HCEC 1CT (cell line): ENCODE measurements around the gene FGFBP3.

ENCODE experiments used
- DNase-seq: peaks from one replicate; pipeline ENCODE4 v3.0.0-alpha.2; 2017

Gene FGFBP3

GRCh38 chr10:91909117-91909677 is at the start of gene FGFBP3:
FGFBP3 (minus strand) TSS chr10:91909486; CDS start chr10:91908969, 517 bp downstream.
- peak; percentile 61 for DNase-seq

- DNase-seq = no peak
Observed at GRCh38 chr10:91957091-91957490, 47.8 kb upstream of the FGFBP3 start.

- no peak for DNase-seq
Observed at GRCh38 chr10:91955114-91955513, 45.8 kb upstream of the FGFBP3 start.

GRCh38 chr10:91953600-91954160 is 44.4 kb upstream of the FGFBP3 start:
- DNase-seq = no peak

- peak; percentile 78 for DNase-seq
Observed at GRCh38 chr10:91944880-91945630, 35.8 kb upstream of the FGFBP3 start.

- DNase-seq = no peak
Observed at GRCh38 chr10:91941426-91941825, 32.1 kb upstream of the FGFBP3 start.

GRCh38 chr10:91939653-91940052 is 30.4 kb upstream of the FGFBP3 start:
- DNase-seq = no peak

GRCh38 chr10:91935886-91936285 is 26.6 kb upstream of the FGFBP3 start:
- peak; percentile 50 for DNase-seq

GRCh38 chr10:91932737-91933136 is 23.5 kb upstream of the FGFBP3 start:
- no peak for DNase-seq

- DNase-seq = no peak
Observed at GRCh38 chr10:91931526-91932190, 22.4 kb upstream of the FGFBP3 start.

- DNase-seq = peak; percentile 56
Observed at GRCh38 chr10:91930939-91931338, 21.7 kb upstream of the FGFBP3 start.

GRCh38 chr10:91925022-91925320 is 15.7 kb upstream of the FGFBP3 start:
- DNase-seq = no peak

GRCh38 chr10:91924212-91925021 is 15.1 kb upstream of the FGFBP3 start:
- DNase-seq = no peak

GRCh38 chr10:91923371-91924211 is 14.3 kb upstream of the FGFBP3 start, which contains the start of gene BTAF1:
BTAF1 (plus strand) TSS chr10:91923770; CDS start chr10:91924077, 307 bp downstream.
- peak; percentile 90 for DNase-seq

GRCh38 chr10:91919651-91920050 is 10.4 kb upstream of the FGFBP3 start:
- no peak for DNase-seq

GRCh38 chr10:91910467-91910866 is 1.2 kb upstream of the FGFBP3 start:
- no peak for DNase-seq

- DNase-seq = peak; percentile 74
Observed at GRCh38 chr10:91908337-91909116, 759 bp downstream of the FGFBP3 start.

- DNase-seq = no peak
Observed at GRCh38 chr10:91907914-91908336, 1.4 kb downstream of the FGFBP3 start.

GRCh38 chr10:91907033-91907594 is 2.2 kb downstream of the FGFBP3 start:
- DNase-seq = no peak

GRCh38 chr10:91901784-91902677 is 7.3 kb downstream of the FGFBP3 start:
- peak; percentile 95 for DNase-seq
